Common myeloid progenitor, CD34-positive (primary cell): ENCODE measurements around the gene MSANTD2.

Experiments used
- CTCF ChIA-PET: fragments of 350-600 bp; sonication (Branson Sonifier 250); formaldehyde crosslinking; loops from one replicate; lab custom pipeline; 2021; ENCODE audit warnings: antibody characterized with exemption; lab: Charles Lee
- POLR2A ChIA-PET: fragments of 350-600 bp; sonication (Branson Sonifier 250); formaldehyde crosslinking; loops from one replicate; lab custom pipeline; 2021; ENCODE audit warnings: antibody characterized with exemption; lab: Charles Lee
- DNase-seq, 3 donors: peaks; one replicate each; pipeline versions ENCODE4 v3.0.0 to v3.0.0-alpha.2; 2013
- H3K27ac ChIP-seq, 2 experiments: 1 replicate in 1 of 2; 2 replicates in 1 of 2; pipeline ENCODE4 v1.7.0; 2013; ENCODE audit warnings: inconsistent platforms in 2 of 2, low read length in 2 of 2, mild to moderate bottlenecking in 2 of 2, low read depth in 1 of 2, moderate library complexity in 1 of 2; ENCODE audit not compliant: severe bottlenecking in 2 of 2, insufficient read depth in 1 of 2, poor library complexity in 1 of 2
- H3K27me3 ChIP-seq, 5 experiments: replicated peaks in 2 of 5; 1 replicate in 3 of 5; 2 replicates in 2 of 5; pipeline versions ENCODE4 v1.6.1 to v1.7.0; 2013; ENCODE audit warnings: low read length in 4 of 5, mild to moderate bottlenecking in 2 of 5, moderate library complexity in 2 of 5, inconsistent platforms in 1 of 5; ENCODE audit not compliant: insufficient read depth in 5 of 5, control insufficient read depth in 4 of 5
- H3K36me3 ChIP-seq, 4 experiments: 1 replicate in 2 of 4; 2 replicates in 2 of 4; pipeline versions ENCODE4 v1.6.1 to v1.7.0; 2013; ENCODE audit warnings: low read length in 3 of 4, control low read depth in 1 of 4, mild to moderate bottlenecking in 1 of 4; ENCODE audit not compliant: control insufficient read depth in 4 of 4, insufficient read depth in 4 of 4
- H3K4me1 ChIP-seq, 4 experiments: 1 replicate in 3 of 4; 2 replicates in 1 of 4; pipeline versions ENCODE4 v1.6.1 to v1.7.1; 2013; ENCODE audit warnings: low read length in 3 of 4, mild to moderate bottlenecking in 3 of 4, control low read depth in 1 of 4, inconsistent platforms in 1 of 4, moderate library complexity in 1 of 4; ENCODE audit not compliant: control insufficient read depth in 4 of 4, insufficient read depth in 4 of 4; ENCODE audit errors: control extremely low read depth in 1 of 4
- H3K4me3 ChIP-seq, 7 experiments: 1 replicate in 4 of 7; 2 replicates in 3 of 7; pipeline versions ENCODE4 v1.5.1 to v1.7.0; 2013; ENCODE audit warnings: mild to moderate bottlenecking in 7 of 7, low read length in 6 of 7, moderate library complexity in 6 of 7, inconsistent platforms in 2 of 7, low read depth in 2 of 7, control low read depth in 1 of 7; ENCODE audit not compliant: insufficient read depth in 4 of 7, control insufficient read depth in 1 of 7; ENCODE audit errors: extremely low read depth in 1 of 7
- H3K9me3 ChIP-seq, 5 experiments: 1 replicate in 4 of 5; 2 replicates in 1 of 5; pipeline versions ENCODE4 v1.6.1 to v1.7.1; 2013; ENCODE audit warnings: low read length in 4 of 5, mild to moderate bottlenecking in 2 of 5, inconsistent platforms in 1 of 5, low read depth in 1 of 5, moderate library complexity in 1 of 5; ENCODE audit not compliant: control insufficient read depth in 4 of 5, insufficient read depth in 2 of 5; ENCODE audit errors: control extremely low read depth in 1 of 5
- WGBS: methylation state at CpG from one replicate; pipeline ENCODE4 v1.1.5; 2013; ENCODE audit not compliant: insufficient coverage; 5-methylcytosine and 5-hydroxymethylcytosine counted together

MSANTD2 gene

GRCh38 chr11:124746621-124747243 lies 53.5 kb downstream of the MSANTD2 start:
- WGBS: 3% methylated on average over 30 of the region's 37 CpGs
- peak; percentile 87 to 91 (median 88) for DNase-seq
- peak overlapping the region in 1 of 2 experiments; percentile 36 for H3K27ac ChIP-seq
- H3K4me3 ChIP-seq: peak overlapping the region; percentile 37 to 91 (median 81)
- H3K9me3 ChIP-seq: no peaks in the 10 kb centered on the region
- H3K27me3 ChIP-seq: no peaks in the 10 kb centered on the region
- ChIA-PET CTCF (interaction anchor here (0.8 to 16.4 kb wide), 13 partner anchors 11 to 150 kb away, joined by 3 to 205 read pairs (median 4); partner anchors contain the start of genes ESAM, SIAE and VSIG2), POLR2A (interaction anchor here (1.0 to 1.2 kb wide), 2 partner anchors 11 to 16 kb away, joined by 3 read pairs; partner anchors contain the start of gene ESAM)
- peaks cover 0 to 29% (median 13%) of the 10 kb centered on the region in 4 experiments for H3K4me1 ChIP-seq
- H3K36me3 ChIP-seq: peaks cover 0 to 9% (median 0%) of the 10 kb centered on the region in 4 experiments

DNA sequence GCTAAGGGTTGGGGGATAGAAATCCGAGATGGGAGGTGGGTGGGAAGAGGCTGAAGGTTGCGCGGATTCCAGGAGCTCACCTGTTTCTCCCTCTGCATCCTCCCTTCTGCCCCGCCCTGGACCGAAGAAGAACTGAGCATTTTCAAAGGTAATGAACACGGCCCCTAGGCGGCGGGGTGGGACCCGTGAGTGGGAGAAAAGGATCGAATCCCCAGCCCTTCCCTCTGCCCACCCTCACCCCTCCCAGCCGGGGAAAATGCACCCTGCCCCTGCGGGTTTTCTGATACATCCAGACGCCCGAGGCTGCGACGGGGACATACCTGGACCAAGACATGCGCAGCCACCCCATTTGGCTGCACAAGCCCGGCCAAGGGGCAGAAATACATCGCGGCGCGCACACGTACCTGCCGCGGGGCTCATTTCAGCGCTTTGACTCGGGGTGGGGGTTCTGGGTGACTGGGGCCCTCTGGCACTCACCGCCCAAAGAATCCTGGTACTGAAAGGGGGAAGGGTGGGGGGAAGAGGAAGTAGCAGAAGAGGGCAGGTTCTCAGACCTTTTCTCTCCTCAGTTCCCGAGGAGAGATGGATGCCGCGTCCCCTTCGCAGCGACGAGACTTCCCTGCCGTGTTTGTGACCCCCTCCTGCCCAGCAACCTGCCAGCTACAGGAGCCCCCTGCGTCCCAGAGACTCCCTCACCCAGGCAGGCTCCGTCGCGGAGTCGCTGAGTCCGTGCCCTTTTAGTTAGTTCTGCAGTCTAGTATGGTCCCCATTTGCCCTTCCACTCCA lies 54.2 kb downstream of the MSANTD2 start:
- ChIA-PET POLR2A (interaction anchor here (1.0 to 1.2 kb wide), 2 partner anchors 12 to 16 kb away, joined by 3 read pairs; partner anchors contain the start of gene ESAM), CTCF (interaction anchor here (0.8 to 16.4 kb wide), 18 partner anchors 9 to 151 kb away, joined by 3 to 205 read pairs (median 5); partner anchors contain the start of genes ESAM, SIAE and VSIG2)
- Histone ChIP-seq H3K27ac (peak overlapping the region in 1 of 2 experiments; percentile 36), H3K27me3 (no peaks in the 10 kb centered on the region), H3K4me3 (peak overlapping the region; percentile 37 to 91 (median 81)), H3K4me1 (peaks cover 0 to 36% (median 20%) of the 10 kb centered on the region in 4 experiments), H3K36me3 (peaks cover 0 to 9% (median 0%) of the 10 kb centered on the region in 4 experiments), H3K9me3 (no peaks in the 10 kb centered on the region)
- DNase-seq: peak in 2 of 3 donors; percentile 62 to 72
- under 1% methylated on average over 28 of the region's 41 CpGs for WGBS

DNA sequence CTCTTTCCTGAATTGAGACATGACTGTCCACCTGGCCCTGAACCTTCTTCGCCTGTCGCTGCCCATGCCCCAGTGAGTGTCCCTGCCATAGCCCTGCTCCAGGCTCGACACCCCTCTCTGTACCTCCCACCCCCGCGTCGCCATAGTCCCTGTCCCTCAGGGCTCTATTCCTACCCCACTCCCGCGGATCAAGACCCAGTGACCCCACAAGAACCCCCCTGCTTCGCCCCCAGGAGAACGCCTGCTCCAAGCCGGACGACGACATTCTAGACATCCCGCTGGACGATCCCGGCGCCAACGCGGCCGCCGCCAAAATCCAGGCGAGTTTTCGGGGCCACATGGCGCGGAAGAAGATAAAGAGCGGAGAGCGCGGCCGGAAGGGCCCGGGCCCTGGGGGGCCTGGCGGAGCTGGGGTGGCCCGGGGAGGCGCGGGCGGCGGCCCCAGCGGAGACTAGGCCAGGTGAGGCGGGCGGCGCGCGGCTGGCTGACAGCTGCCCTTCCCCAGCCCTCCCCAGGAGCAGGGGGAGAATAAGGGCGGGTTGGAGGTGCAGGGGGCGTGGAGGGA lies 54.9 kb downstream of the MSANTD2 start:
- Histone ChIP-seq H3K4me1 (peaks cover 0 to 43% (median 27%) of the 10 kb centered on the region in 4 experiments), H3K36me3 (peaks cover 0 to 9% (median 0%) of the 10 kb centered on the region in 4 experiments), H3K9me3 (no peaks in the 10 kb centered on the region), H3K27ac (no peak overlapping the region), H3K27me3 (no peaks in the 10 kb centered on the region), H3K4me3 (peak overlapping the region in 4 of 7 experiments; percentile 81 to 91 (median 86))
- WGBS: 90% methylated on average over 36 of the region's 44 CpGs
- CTCF ChIA-PET: interaction anchor here (0.8 to 16.4 kb wide), 10 partner anchors 8 to 75 kb away, joined by 3 to 205 read pairs (median 7); partner anchors contain the start of genes ESAM and VSIG2
- DNase-seq: no peak
- POLR2A ChIA-PET: no interaction called here

DNA sequence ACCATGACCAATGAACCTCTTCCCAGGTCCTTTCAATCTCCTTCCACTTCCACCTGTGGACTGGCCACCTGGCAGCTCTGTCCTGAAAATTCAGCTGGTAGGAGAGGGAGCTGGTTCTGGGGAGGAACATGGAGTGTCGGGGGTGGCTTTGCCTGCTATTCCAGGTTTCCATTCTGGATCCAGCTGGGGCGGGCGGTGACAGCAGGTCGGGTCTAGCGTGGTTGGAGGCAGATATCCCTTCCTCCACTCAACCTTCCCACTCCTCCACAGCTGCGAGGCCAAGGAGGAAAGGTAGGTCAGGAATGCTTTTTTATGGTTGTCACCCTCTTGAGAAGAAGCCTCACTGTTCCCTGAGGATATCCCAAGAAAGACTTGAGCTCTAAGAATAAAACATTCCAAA lies 57.2 kb downstream of the MSANTD2 start:
- 100% methylated on average over 1 of the region's 6 CpGs for WGBS
- Histone ChIP-seq H3K4me1 (peaks cover 0 to 44% (median 35%) of the 10 kb centered on the region in 4 experiments), H3K36me3 (peaks cover 0 to 9% (median 0%) of the 10 kb centered on the region in 4 experiments), H3K4me3 (no peak overlapping the region), H3K27ac (no peak overlapping the region), H3K27me3 (no peaks in the 10 kb centered on the region), H3K9me3 (no peaks in the 10 kb centered on the region)
- ChIA-PET CTCF (interaction anchor here (1.1 to 16.4 kb wide), 6 partner anchors 8 to 73 kb away, joined by 3 to 205 read pairs (median 9); partner anchors contain the start of genes ESAM and VSIG2), POLR2A (no interaction called here)
- DNase-seq: no peak

DNA sequence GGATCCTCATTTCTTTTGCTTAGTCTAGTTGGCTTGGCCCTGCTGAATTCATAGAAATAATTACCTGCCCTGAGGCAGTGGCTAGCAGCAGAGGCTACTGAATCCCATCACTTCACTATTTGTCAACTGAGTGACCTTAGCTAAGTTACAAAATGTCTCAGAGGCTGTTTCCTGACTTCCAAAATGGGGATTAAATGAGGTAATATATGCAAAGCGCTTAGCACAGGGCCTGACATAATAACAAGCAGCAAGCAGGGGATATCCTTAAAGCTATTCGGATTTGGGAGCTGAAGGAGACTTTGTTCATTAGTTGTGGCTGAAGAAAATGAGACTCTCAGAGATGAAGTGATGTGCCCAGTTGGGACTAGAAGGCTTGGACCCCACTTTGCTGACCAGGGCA lies 57.7 kb downstream of the MSANTD2 start:
- H3K36me3 ChIP-seq: peaks cover 0 to 8% (median 0%) of the 10 kb centered on the region in 4 experiments
- H3K4me3 ChIP-seq: no peak overlapping the region
- H3K27me3 ChIP-seq: no peaks in the 10 kb centered on the region
- ChIA-PET POLR2A (no interaction called here), CTCF (interaction anchor here (1.1 to 16.4 kb wide), 7 partner anchors 8 to 72 kb away, joined by 3 to 205 read pairs (median 6); partner anchors contain the start of genes ESAM and VSIG2)
- WGBS: 100% methylated on average over 2 of the region's 2 CpGs
- no peak for DNase-seq
- no peak overlapping the region for H3K27ac ChIP-seq
- H3K4me1 ChIP-seq: peaks cover 0 to 46% (median 39%) of the 10 kb centered on the region in 4 experiments
- H3K9me3 ChIP-seq: no peaks in the 10 kb centered on the region

DNA sequence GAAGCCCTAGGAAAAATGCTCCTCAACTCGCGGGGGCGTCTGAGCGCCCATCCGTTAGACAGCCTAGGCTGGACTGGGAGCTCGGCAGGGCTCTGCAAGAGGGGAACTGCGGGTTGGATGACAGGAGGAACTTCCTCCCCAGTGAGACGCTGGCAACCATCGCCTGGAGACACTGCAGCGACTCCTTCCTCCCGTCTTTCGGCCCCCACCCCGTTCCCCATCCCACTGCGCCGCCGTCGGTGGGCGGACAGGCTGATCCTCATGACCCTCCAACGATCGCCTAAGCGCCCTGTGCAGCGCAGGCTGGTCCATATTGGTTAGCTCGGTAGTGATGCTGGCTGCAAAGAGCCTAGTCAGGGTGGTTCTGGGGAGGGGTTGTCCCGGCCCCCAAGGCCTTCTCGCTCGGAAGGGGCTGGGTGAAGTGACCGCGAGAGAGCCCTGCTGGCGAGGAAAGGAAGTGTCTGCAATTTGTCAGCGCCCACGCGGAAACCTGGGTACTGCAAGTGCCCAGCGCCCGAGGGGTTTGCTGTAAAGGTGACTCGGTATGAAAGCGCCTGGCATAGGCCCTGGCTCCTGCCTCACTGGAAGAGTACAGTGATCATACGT lies 59.8 kb downstream of the MSANTD2 start:
- Histone ChIP-seq H3K4me1 (peaks cover 0 to 55% (median 45%) of the 10 kb centered on the region in 4 experiments), H3K36me3 (peaks cover 0 to 4% (median 0%) of the 10 kb centered on the region in 4 experiments), H3K27ac (no peak overlapping the region), H3K4me3 (peak overlapping the region; percentile 40 to 84 (median 75)), H3K27me3 (no peaks in the 10 kb centered on the region), H3K9me3 (no peaks in the 10 kb centered on the region)
- WGBS: 0% methylated on average over 32 of the region's 37 CpGs
- ChIA-PET CTCF (interaction anchor here (0.8 to 16.4 kb wide), 7 partner anchors 14 to 69 kb away, joined by 3 to 205 read pairs (median 5); partner anchors contain the start of genes ESAM, SIAE, SPA17 and VSIG2), POLR2A (no interaction called here)
- peak; percentile 66 to 82 (median 77) for DNase-seq
